ENCODE results near the gene ASAP3. TPM values are rescaled to one million over a fixed set of nuclear protein-coding genes. Genes with fewer than 3 reads are reported as not detected.
"Not testable (repeated sequence)": the region's sequence is repeated elsewhere in the genome, so short reads cannot be mapped to it uniquely, and the experiment has no call there.

The ASAP3 gene
- total RNA-seq, 1 experiment from 2014 or later, result 7.1 TPM

GRCh38 chr1:23395849-23396248 lies 88.1 kb downstream of the ASAP3 start:
- DNase-seq (ENCODE audit: low read depth, low spot score), result no peak
- in situ Hi-C loops (cut with HindIII; ENCODE audit: low pct_unique_long_range_greater_than_20kb, low sequenced_read_pairs), result no loop called here

GRCh38 chr1:23395154-23395724 lies 88.7 kb downstream of the ASAP3 start:
- in situ Hi-C loops (cut with HindIII; ENCODE audit: low pct_unique_long_range_greater_than_20kb, low sequenced_read_pairs), result no loop called here
- no peak for DNase-seq (ENCODE audit: low read depth, low spot score)

- in situ Hi-C loops (cut with HindIII; ENCODE audit: low pct_unique_long_range_greater_than_20kb, low sequenced_read_pairs), result no loop called here
- no peak for DNase-seq (ENCODE audit: low read depth, low spot score)
Observed at GRCh38 chr1:23394684-23395083, 89.3 kb downstream of the ASAP3 start.

GRCh38 chr1:23394181-23394580 lies 89.8 kb downstream of the ASAP3 start:
- in situ Hi-C loops (cut with HindIII; ENCODE audit: low pct_unique_long_range_greater_than_20kb, low sequenced_read_pairs), result no loop called here
- DNase-seq (ENCODE audit: low read depth, low spot score), result no peak

- DNase-seq (ENCODE audit: low read depth, low spot score), result no peak
- in situ Hi-C loops (cut with HindIII; ENCODE audit: low pct_unique_long_range_greater_than_20kb, low sequenced_read_pairs), result no loop called here
Observed at GRCh38 chr1:23393706-23394105, 90.3 kb downstream of the ASAP3 start.

- in situ Hi-C loops (cut with HindIII; ENCODE audit: low pct_unique_long_range_greater_than_20kb, low sequenced_read_pairs), result no loop called here
Observed at GRCh38 chr1:23392125-23392855, 91.7 kb downstream of the ASAP3 start.

GRCh38 chr1:23389837-23390321 lies 94.1 kb downstream of the ASAP3 start:
- in situ Hi-C loops (cut with HindIII; ENCODE audit: low pct_unique_long_range_greater_than_20kb, low sequenced_read_pairs), result no loop called here
- no peak for DNase-seq (ENCODE audit: low read depth, low spot score)

More at GRCh38 chr1:23392125-23392855, 91.7 kb downstream of the ASAP3 start:
- no peak for DNase-seq (ENCODE audit: low read depth, low spot score)

- DNase-seq (ENCODE audit: low read depth, low spot score), result no peak
- in situ Hi-C loops (cut with HindIII; ENCODE audit: low pct_unique_long_range_greater_than_20kb, low sequenced_read_pairs), result no loop called here
Observed at GRCh38 chr1:23387494-23387893, 96.5 kb downstream of the ASAP3 start.

GRCh38 chr1:23385119-23385621 lies 98.8 kb downstream of the ASAP3 start:
- in situ Hi-C loops (cut with HindIII; ENCODE audit: low pct_unique_long_range_greater_than_20kb, low sequenced_read_pairs), result no loop called here
- no peak for DNase-seq (ENCODE audit: low read depth, low spot score)

- in situ Hi-C loops (cut with HindIII; ENCODE audit: low pct_unique_long_range_greater_than_20kb, low sequenced_read_pairs), result no loop called here
- no peak for DNase-seq (ENCODE audit: low read depth, low spot score)
Observed at GRCh38 chr1:23384312-23385058, 99.5 kb downstream of the ASAP3 start.

- in situ Hi-C loops (cut with HindIII; ENCODE audit: low pct_unique_long_range_greater_than_20kb, low sequenced_read_pairs), result no loop called here
- no peak for DNase-seq (ENCODE audit: low read depth, low spot score)
Observed at GRCh38 chr1:23383577-23384311, 100.2 kb downstream of the ASAP3 start.

GRCh38 chr1:23381233-23381885 lies 102.6 kb downstream of the ASAP3 start:
- no peak for DNase-seq (ENCODE audit: low read depth, low spot score)
- in situ Hi-C loops (cut with HindIII; ENCODE audit: low pct_unique_long_range_greater_than_20kb, low sequenced_read_pairs), result no loop called here

GRCh38 chr1:23380719-23381118 lies 103.3 kb downstream of the ASAP3 start:
- in situ Hi-C loops (cut with HindIII; ENCODE audit: low pct_unique_long_range_greater_than_20kb, low sequenced_read_pairs), result no loop called here
- DNase-seq (ENCODE audit: low read depth, low spot score), result no peak

- DNase-seq (ENCODE audit: low read depth, low spot score); in situ Hi-C loops (cut with HindIII; ENCODE audit: low pct_unique_long_range_greater_than_20kb, low sequenced_read_pairs): not testable (repeated sequence)
Observed at GRCh38 chr1:23380236-23380635, 103.7 kb downstream of the ASAP3 start.
